ENCODE results near the gene PPP3CA.

DNA sequence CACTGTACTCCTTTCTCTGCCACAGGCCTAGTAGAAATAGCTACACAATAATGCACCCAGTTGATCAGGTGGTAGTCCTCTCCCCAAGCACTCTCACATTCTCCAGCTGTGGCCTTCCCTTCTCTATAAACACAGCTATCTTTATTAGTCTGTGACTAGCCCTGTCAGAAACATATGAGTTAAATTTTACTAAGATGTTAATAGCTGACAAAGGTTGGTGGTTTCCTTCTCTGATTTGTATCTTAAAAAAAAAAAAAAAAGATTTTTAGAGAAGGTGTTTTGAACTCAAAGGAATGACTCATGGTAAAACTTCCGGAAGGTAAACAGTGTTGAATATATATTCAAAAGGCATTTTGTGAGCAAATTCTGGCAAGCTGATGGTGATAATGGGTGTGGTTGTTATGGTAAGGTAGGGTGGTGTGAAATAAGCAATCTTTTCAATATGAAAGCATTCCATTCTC, 327.4 kb downstream of the PPP3CA start:
- TF ChIP-seq POLR2A (IDR thresholded peaks at IDR 0.05) = no peak
- TF ChIP-seq, protein P1, sequence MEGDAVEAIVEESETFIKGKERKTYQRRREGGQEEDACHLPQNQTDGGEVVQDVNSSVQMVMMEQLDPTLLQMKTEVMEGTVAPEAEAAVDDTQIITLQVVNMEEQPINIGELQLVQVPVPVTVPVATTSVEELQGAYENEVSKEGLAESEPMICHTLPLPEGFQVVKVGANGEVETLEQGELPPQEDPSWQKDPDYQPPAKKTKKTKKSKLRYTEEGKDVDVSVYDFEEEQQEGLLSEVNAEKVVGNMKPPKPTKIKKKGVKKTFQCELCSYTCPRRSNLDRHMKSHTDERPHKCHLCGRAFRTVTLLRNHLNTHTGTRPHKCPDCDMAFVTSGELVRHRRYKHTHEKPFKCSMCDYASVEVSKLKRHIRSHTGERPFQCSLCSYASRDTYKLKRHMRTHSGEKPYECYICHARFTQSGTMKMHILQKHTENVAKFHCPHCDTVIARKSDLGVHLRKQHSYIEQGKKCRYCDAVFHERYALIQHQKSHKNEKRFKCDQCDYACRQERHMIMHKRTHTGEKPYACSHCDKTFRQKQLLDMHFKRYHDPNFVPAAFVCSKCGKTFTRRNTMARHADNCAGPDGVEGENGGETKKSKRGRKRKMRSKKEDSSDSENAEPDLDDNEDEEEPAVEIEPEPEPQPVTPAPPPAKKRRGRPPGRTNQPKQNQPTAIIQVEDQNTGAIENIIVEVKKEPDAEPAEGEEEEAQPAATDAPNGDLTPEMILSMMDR (IDR thresholded peaks at IDR 0.05) = no peak
